HEK293 (cell line): ENCODE results near the gene GPR162.

ENCODE experiments used
- CTCF ChIA-PET: fragments of 350-600 bp; formaldehyde crosslinking; extraction: SDS; loops from one replicate; lab custom pipeline; 2021; ENCODE audit warnings: antibody characterized with exemption; lab: Yijun Ruan, JAX
- POLR2A ChIA-PET: fragments of 300-600 bp; formaldehyde crosslinking; extraction: SDS; loops from one replicate; lab custom pipeline; 2020; ENCODE audit warnings: antibody characterized with exemption, inconsistent platforms; lab: Yijun Ruan, JAX
- H3K27ac ChIP-seq: fragments of 200-500 bp; sonication (Bioruptor generic); 2 replicates; pipeline ENCODE4 v1.5.1; 2014; ENCODE audit warnings: low read depth, low read length, control low read depth, inconsistent platforms; ENCODE audit errors: extremely low read depth
- H3K36me3 ChIP-seq, 2 experiments: fragments of 200-500 bp in 1 of 2; sonication (Bioruptor generic) in 1 of 2; 1 replicate in 1 of 2; 2 replicates in 1 of 2; pipeline ENCODE4 v1.5.1; 2014 to 2017; ENCODE audit warnings: inconsistent platforms in 2 of 2, low read length in 2 of 2; ENCODE audit not compliant: control insufficient read depth in 2 of 2, insufficient read depth in 1 of 2
- H3K4me1 ChIP-seq: fragments of 200-500 bp; sonication (Bioruptor generic); 2 replicates; pipeline ENCODE4 v1.5.1; 2014; ENCODE audit warnings: mild to moderate bottlenecking, low read length, inconsistent platforms; ENCODE audit not compliant: control insufficient read depth, insufficient read depth
- H3K4me3 ChIP-seq: 2 replicates; pipeline ENCODE4 v1.5.1; 2011; ENCODE audit warnings: low read depth, mild to moderate bottlenecking, control low read depth, low read length, moderate library complexity
- H3K9me3 ChIP-seq: fragments of 200-500 bp; sonication (Bioruptor generic); 2 replicates; pipeline ENCODE4 v1.5.1; 2014; ENCODE audit warnings: low read depth, low read length, inconsistent platforms; ENCODE audit not compliant: control insufficient read depth, insufficient read depth
- BCL6B ChIP-seq: fragments of 450-650 bp; formaldehyde crosslinking; IDR thresholded peaks from 2 replicates; pipeline ENCODE4 v1.5.1; 2017; ENCODE audit warnings: missing biosample characterization, missing genetic modification characterization
- SETDB1 ChIP-seq: IDR thresholded peaks from one replicate; pipeline ENCODE4 v1.6.1; 2017; ENCODE audit warnings: mild to moderate bottlenecking, low read length, moderate library complexity, mixed read lengths; ENCODE audit not compliant: insufficient read length
- ZBTB48 ChIP-seq: fragments of 450-650 bp; formaldehyde crosslinking; IDR thresholded peaks from 2 replicates; pipeline ENCODE4 v1.5.1; 2016; ENCODE audit warnings: missing biosample characterization, missing genetic modification characterization
- ZBTB8A ChIP-seq: fragments of 450-650 bp; formaldehyde crosslinking; IDR thresholded peaks from 2 replicates; pipeline ENCODE4 v1.5.1; 2016; ENCODE audit warnings: missing biosample characterization, missing genetic modification characterization
- ZNF112 ChIP-seq: fragments of 450-650 bp; formaldehyde crosslinking; IDR thresholded peaks from 2 replicates; pipeline ENCODE4 v1.5.0; 2017; ENCODE audit warnings: missing biosample characterization, missing genetic modification characterization
- ZNF132 ChIP-seq: fragments of 450-650 bp; formaldehyde crosslinking; IDR thresholded peaks from 2 replicates; pipeline ENCODE4 v1.5.1; 2017; ENCODE audit warnings: missing biosample characterization, missing genetic modification characterization, borderline replicate concordance
- ZNF211 ChIP-seq: fragments of 450-650 bp; formaldehyde crosslinking; IDR thresholded peaks from 2 replicates; pipeline ENCODE4 v1.5.1; 2016; ENCODE audit warnings: low read depth, missing biosample characterization, missing genetic modification characterization
- ZNF266 ChIP-seq: fragments of 450-650 bp; formaldehyde crosslinking; IDR thresholded peaks from 2 replicates; pipeline ENCODE4 v1.5.1; 2016; ENCODE audit warnings: missing biosample characterization, missing genetic modification characterization, low read depth
- ZNF280D ChIP-seq: fragments of 450-650 bp; formaldehyde crosslinking; IDR thresholded peaks from 2 replicates; pipeline ENCODE4 v1.5.1; 2016; ENCODE audit warnings: missing biosample characterization, missing genetic modification characterization
- ZNF501 ChIP-seq: fragments of 450-650 bp; formaldehyde crosslinking; IDR thresholded peaks from 2 replicates; pipeline ENCODE4 v1.5.1; 2016; ENCODE audit warnings: missing biosample characterization, missing genetic modification characterization
- ZNF510 ChIP-seq: fragments of 450-650 bp; formaldehyde crosslinking; IDR thresholded peaks from 2 replicates; pipeline ENCODE4 v1.5.1; 2018; ENCODE audit warnings: mild to moderate bottlenecking, missing genetic modification characterization, missing biosample characterization; ENCODE audit not compliant: insufficient replicate concordance
- ZNF513 ChIP-seq: fragments of 450-650 bp; IDR thresholded peaks from 2 replicates; pipeline ENCODE4 v1.5.1; 2018; ENCODE audit warnings: missing biosample characterization, missing genetic modification characterization
- ZNF521 ChIP-seq: fragments of 450-650 bp; formaldehyde crosslinking; IDR thresholded peaks from 2 replicates; pipeline ENCODE4 v1.5.1; 2017; ENCODE audit warnings: missing biosample characterization, mild to moderate bottlenecking, missing genetic modification characterization
- ZNF629 ChIP-seq: fragments of 450-650 bp; formaldehyde crosslinking; IDR thresholded peaks from 2 replicates; pipeline ENCODE4 v1.5.1; 2017; ENCODE audit warnings: missing biosample characterization, missing genetic modification characterization
- ZSCAN4 ChIP-seq: fragments of 450-650 bp; formaldehyde crosslinking; IDR thresholded peaks from 2 replicates; pipeline ENCODE4 v1.5.1; 2017; ENCODE audit warnings: missing biosample characterization, missing genetic modification characterization
- TF ChIP-seq, protein P1 (sequence below): fragments of 450-650 bp; formaldehyde crosslinking; IDR thresholded peaks from 2 replicates; pipeline ENCODE4 v1.5.1; 2017; ENCODE audit warnings: missing biosample characterization, mild to moderate bottlenecking, missing genetic modification characterization, moderate library complexity
- TF ChIP-seq, protein P2 (sequence below): fragments of 450-650 bp; formaldehyde crosslinking; IDR thresholded peaks from 2 replicates; pipeline ENCODE4 v1.5.1; 2016; ENCODE audit warnings: missing biosample characterization, missing genetic modification characterization
- TF ChIP-seq, protein P3 (sequence below): fragments of 450-650 bp; formaldehyde crosslinking; IDR thresholded peaks from 2 replicates; pipeline ENCODE4 v1.5.1; 2016; ENCODE audit warnings: missing biosample characterization, missing genetic modification characterization

GPR162 gene

DNA sequence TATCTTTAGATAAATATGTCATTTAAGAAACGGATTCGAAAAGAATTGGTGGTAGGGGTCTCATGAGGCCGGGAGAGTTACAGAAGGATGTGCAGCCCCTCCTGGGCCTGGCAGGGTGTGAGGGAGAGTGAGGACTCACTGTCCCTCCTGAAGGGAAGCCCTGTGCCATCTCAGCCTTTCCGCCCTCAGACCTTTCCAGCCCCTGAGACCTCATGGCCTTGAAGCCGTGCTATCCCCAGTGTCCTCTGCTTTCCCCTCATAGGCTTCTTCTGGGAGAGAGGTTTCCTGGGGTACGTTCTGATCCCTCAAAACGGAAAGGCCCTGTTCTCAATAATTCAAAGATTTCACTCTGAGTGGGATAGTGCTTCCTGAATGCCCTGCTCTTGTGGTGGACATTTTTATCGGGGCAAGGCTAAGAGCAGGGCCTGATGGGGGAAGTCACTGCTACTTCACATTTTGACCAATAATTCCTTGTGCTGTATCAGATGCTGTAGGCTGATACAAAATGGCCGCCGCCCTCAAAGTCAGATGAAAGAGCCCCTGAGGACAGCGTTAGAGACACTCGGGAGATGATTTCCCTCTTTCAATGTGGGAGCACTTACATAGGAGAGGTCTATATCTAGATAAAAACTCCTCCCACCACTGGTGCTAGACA is 31.0 kb upstream of the GPR162 start:
- Histone ChIP-seq H3K4me3 (no peak overlapping the region), H3K36me3 (no peaks in the 10 kb centered on the region), H3K4me1 (no peaks in the 10 kb centered on the region), H3K27ac (no peak overlapping the region), H3K9me3 (no peaks in the 10 kb centered on the region)
- TF ChIP-seq BCL6B, result no peak
- TF ChIP-seq ZBTB8A (tag by site-specific recombination), result no peak
- TF ChIP-seq, protein P1, sequence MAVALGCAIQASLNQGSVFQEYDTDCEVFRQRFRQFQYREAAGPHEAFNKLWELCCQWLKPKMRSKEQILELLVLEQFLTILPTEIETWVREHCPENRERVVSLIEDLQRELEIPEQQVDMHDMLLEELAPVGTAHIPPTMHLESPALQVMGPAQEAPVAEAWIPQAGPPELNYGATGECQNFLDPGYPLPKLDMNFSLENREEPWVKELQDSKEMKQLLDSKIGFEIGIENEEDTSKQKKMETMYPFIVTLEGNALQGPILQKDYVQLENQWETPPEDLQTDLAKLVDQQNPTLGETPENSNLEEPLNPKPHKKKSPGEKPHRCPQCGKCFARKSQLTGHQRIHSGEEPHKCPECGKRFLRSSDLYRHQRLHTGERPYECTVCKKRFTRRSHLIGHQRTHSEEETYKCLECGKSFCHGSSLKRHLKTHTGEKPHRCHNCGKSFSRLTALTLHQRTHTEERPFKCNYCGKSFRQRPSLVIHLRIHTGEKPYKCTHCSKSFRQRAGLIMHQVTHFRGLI, result no peak
- TF ChIP-seq, protein P2, sequence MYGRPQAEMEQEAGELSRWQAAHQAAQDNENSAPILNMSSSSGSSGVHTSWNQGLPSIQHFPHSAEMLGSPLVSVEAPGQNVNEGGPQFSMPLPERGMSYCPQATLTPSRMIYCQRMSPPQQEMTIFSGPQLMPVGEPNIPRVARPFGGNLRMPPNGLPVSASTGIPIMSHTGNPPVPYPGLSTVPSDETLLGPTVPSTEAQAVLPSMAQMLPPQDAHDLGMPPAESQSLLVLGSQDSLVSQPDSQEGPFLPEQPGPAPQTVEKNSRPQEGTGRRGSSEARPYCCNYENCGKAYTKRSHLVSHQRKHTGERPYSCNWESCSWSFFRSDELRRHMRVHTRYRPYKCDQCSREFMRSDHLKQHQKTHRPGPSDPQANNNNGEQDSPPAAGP, result no peak
- TF ChIP-seq ZNF280D (tag by site-specific recombination), result no peak
- no peak for TF ChIP-seq ZNF211 (tag by site-specific recombination)
- TF ChIP-seq, protein P3, sequence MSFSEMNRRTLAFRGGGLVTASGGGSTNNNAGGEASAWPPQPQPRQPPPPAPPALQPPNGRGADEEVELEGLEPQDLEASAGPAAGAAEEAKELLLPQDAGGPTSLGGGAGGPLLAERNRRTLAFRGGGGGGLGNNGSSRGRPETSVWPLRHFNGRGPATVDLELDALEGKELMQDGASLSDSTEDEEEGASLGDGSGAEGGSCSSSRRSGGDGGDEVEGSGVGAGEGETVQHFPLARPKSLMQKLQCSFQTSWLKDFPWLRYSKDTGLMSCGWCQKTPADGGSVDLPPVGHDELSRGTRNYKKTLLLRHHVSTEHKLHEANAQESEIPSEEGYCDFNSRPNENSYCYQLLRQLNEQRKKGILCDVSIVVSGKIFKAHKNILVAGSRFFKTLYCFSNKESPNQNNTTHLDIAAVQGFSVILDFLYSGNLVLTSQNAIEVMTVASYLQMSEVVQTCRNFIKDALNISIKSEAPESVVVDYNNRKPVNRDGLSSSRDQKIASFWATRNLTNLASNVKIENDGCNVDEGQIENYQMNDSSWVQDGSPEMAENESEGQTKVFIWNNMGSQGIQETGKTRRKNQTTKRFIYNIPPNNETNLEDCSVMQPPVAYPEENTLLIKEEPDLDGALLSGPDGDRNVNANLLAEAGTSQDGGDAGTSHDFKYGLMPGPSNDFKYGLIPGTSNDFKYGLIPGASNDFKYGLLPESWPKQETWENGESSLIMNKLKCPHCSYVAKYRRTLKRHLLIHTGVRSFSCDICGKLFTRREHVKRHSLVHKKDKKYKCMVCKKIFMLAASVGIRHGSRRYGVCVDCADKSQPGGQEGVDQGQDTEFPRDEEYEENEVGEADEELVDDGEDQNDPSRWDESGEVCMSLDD (tag by site-specific recombination), result no peak
- ChIA-PET POLR2A (no interaction called here), CTCF (interaction anchor here (1.0 to 1.3 kb wide), 3 partner anchors 12 to 39 kb away, joined by 3 to 4 read pairs (median 3); no protein-coding TSS in a partner anchor)

DNA sequence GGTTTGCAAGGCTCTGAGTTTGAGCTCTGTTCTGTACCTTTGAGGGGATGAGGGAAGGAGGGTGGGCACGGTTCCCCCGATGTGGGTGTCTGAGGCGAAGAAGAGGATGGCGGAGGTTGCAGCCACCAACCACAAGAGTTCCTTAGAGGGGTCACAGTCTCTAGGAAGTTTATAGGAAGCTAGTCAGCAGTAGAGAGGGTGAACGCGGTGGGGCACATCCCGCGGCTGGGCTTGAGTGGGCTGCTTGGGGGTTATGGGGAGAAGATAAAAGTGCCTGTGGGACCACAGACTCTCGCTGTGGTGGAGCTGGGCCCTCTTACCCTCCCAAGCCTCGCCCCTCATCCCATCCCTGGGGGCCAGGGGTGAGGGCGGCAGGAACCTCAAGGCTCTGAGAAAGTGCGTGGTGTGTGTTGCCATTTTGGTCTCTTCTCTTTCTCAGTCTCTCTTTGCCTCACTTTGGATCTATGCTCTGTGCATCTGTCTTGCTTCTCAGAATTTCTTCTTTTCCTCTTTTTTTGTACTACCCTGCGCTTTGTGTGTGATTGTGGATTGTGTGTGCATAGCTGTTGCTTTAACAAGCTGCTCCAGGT is 29.6 kb upstream of the GPR162 start:
- H3K27ac ChIP-seq, result no peak overlapping the region
- H3K4me1 ChIP-seq, result no peaks in the 10 kb centered on the region
- H3K4me3 ChIP-seq, result no peak overlapping the region
- CTCF ChIA-PET, result interaction anchor here (0.9 to 1.5 kb wide), 4 partner anchors 13 to 38 kb away, joined by 3 to 10 read pairs (median 6); partner anchors contain the start of gene PTMS
- H3K36me3 ChIP-seq, result no peaks in the 10 kb centered on the region
- POLR2A ChIA-PET, result no interaction called here
- H3K9me3 ChIP-seq, result no peaks in the 10 kb centered on the region
- TF ChIP-seq ZNF521 (tag by site-specific recombination), result no peak
- no peak for TF ChIP-seq ZNF501 (tag by site-specific recombination)
- no peak for TF ChIP-seq ZSCAN4 (tag by site-specific recombination)
- no peak for TF ChIP-seq ZNF266 (tag by site-specific recombination)
- TF ChIP-seq ZNF629, result no peak
- no peak for TF ChIP-seq ZBTB48 (tag by site-specific recombination)
- no peak for TF ChIP-seq ZNF112 (tag by site-specific recombination)
- no peak for TF ChIP-seq ZNF132 (tag by site-specific recombination)
- no peak for TF ChIP-seq ZNF510
- no peak for TF ChIP-seq ZNF513 (tag by site-specific recombination)
- TF ChIP-seq SETDB1, result no peak
